IMR-90 (cell line): ENCODE data around the gene TRIM10. TPM values are rescaled to one million over a fixed set of nuclear protein-coding genes. Genes with fewer than 3 reads are reported as not detected.

Source experiments
- ATAC-seq: fragments of 200-7000 bp; cut with Tn5 transposase; 2 replicates; pipeline ENCODE4 v1.9.1; 2020; ENCODE audit warnings: low read depth, mild to moderate bottlenecking, moderate library complexity
- BruUV-seq: library from RNA; stranded (reverse); fragments of 400-500 nt; replicated peaks from 2 replicates; lab custom pipeline; 2021; lab: Mats Ljungman, UMichigan
- CTCF ChIA-PET: fragments of 300-600 bp; formaldehyde crosslinking; extraction: SDS; loops from one replicate; lab custom pipeline; 2021; ENCODE audit warnings: antibody characterized with exemption; lab: Yijun Ruan, JAX
- POLR2A ChIA-PET: fragments of 300-600 bp; sonication (Branson Sonifier 250); formaldehyde crosslinking; loops from one replicate; lab custom pipeline; 2022; ENCODE audit warnings: antibody characterized with exemption; ENCODE audit not compliant: unreplicated experiment; lab: Charles Lee
- DNase-seq: peaks from one replicate; pipeline ENCODE4 v3.0.0; 2013
- H2AFZ ChIP-seq: replicated peaks from 2 replicates; pipeline ENCODE3; 2013; ENCODE audit warnings: low read length, mild to moderate bottlenecking; ENCODE audit not compliant: poor library complexity
- H2AK5ac ChIP-seq: 2 replicates; pipeline ENCODE4 v1.6.1; 2013; ENCODE audit warnings: low read depth, low read length, inconsistent platforms
- H2AK9ac ChIP-seq: replicated peaks from 2 replicates; pipeline ENCODE3; 2013; ENCODE audit warnings: mild to moderate bottlenecking, low read depth, low read length, moderate library complexity; ENCODE audit not compliant: poor library complexity
- H2BK120ac ChIP-seq: 2 replicates; pipeline ENCODE4 v1.6.1; 2013; ENCODE audit warnings: low read depth, low read length, inconsistent platforms
- H2BK15ac ChIP-seq: 3 replicates; pipeline ENCODE4 v1.6.1; 2013; ENCODE audit warnings: low read depth, low read length, inconsistent platforms
- H2BK20ac ChIP-seq: 2 replicates; pipeline ENCODE4 v1.6.1; 2013; ENCODE audit warnings: low read depth, mild to moderate bottlenecking, inconsistent platforms, low read length, moderate library complexity
- H2BK5ac ChIP-seq: 2 replicates; pipeline ENCODE4 v1.6.1; 2013; ENCODE audit warnings: mild to moderate bottlenecking, low read depth, low read length, inconsistent platforms; ENCODE audit not compliant: poor library complexity, severe bottlenecking
- H3K14ac ChIP-seq: replicated peaks from 2 replicates; pipeline ENCODE4 v1.6.1; 2013; ENCODE audit warnings: low read depth, low read length, inconsistent platforms
- H3K18ac ChIP-seq: 2 replicates; pipeline ENCODE4 v1.6.1; 2013; ENCODE audit warnings: low read depth, low read length, control low read depth
- H3K23ac ChIP-seq: 2 replicates; pipeline ENCODE4 v1.6.1; 2013; ENCODE audit warnings: low read depth, low read length, inconsistent platforms
- H3K27ac ChIP-seq: 2 replicates; pipeline ENCODE4 v1.5.1; 2013; ENCODE audit warnings: mild to moderate bottlenecking, control low read depth, low read length; ENCODE audit not compliant: insufficient read depth
- H3K27me3 ChIP-seq: 2 replicates; pipeline ENCODE4 v1.6.1; 2013; ENCODE audit warnings: low read length; ENCODE audit not compliant: control insufficient read depth, insufficient read depth
- H3K36me3 ChIP-seq: 2 replicates; pipeline ENCODE4 v1.6.1; 2013; ENCODE audit warnings: low read length, mixed read lengths; ENCODE audit not compliant: control insufficient read depth, insufficient read depth
- H3K4ac ChIP-seq: 2 replicates; pipeline ENCODE4 v1.6.1; 2013; ENCODE audit warnings: low read depth, low read length, inconsistent platforms
- H3K4me1 ChIP-seq: 2 replicates; pipeline ENCODE4 v1.6.1; 2013; ENCODE audit warnings: low read length, mixed read lengths; ENCODE audit not compliant: control insufficient read depth, insufficient read depth
- H3K4me2 ChIP-seq: 2 replicates; pipeline ENCODE4 v1.6.1; 2013; ENCODE audit warnings: low read depth, mild to moderate bottlenecking, control low read depth, low read length, moderate library complexity
- H3K4me3 ChIP-seq: 2 replicates; pipeline ENCODE4 v1.5.1; 2013; ENCODE audit warnings: low read depth, mild to moderate bottlenecking, control low read depth, low read length, moderate library complexity; ENCODE audit not compliant: insufficient read depth
- H3K56ac ChIP-seq: 2 replicates; pipeline ENCODE4 v1.6.1; 2013; ENCODE audit warnings: low read length, inconsistent platforms; ENCODE audit not compliant: insufficient read depth; ENCODE audit errors: extremely low read depth
- H3K79me1 ChIP-seq, 2 experiments: 2 replicates each; pipeline ENCODE4 v1.6.1; 2013; ENCODE audit warnings: low read length in 2 of 2, inconsistent platforms in 1 of 2, low read depth in 1 of 2
- H3K9ac ChIP-seq: 2 replicates; pipeline ENCODE4 v1.6.1; 2013; ENCODE audit warnings: low read depth, low read length, control low read depth
- H3K9me1 ChIP-seq: 2 replicates; pipeline ENCODE4 v1.6.1; 2013; ENCODE audit warnings: low read length, inconsistent platforms; ENCODE audit not compliant: insufficient read depth
- H3K9me3 ChIP-seq: 2 replicates; pipeline ENCODE4 v1.6.1; 2013; ENCODE audit warnings: low read length; ENCODE audit not compliant: control insufficient read depth, insufficient read depth
- H4K20me1 ChIP-seq: 2 replicates; pipeline ENCODE4 v1.6.1; 2013; ENCODE audit warnings: low read length, inconsistent platforms; ENCODE audit not compliant: insufficient read depth
- H4K5ac ChIP-seq: 2 replicates; pipeline ENCODE4 v1.6.1; 2013; ENCODE audit warnings: mild to moderate bottlenecking, low read depth, low read length, control low read depth
- H4K8ac ChIP-seq, 2 experiments: 2 replicates each; pipeline ENCODE4 v1.6.1; 2013; ENCODE audit warnings: low read depth in 2 of 2, low read length in 2 of 2, control low read depth in 1 of 2, inconsistent platforms in 1 of 2
- H4K91ac ChIP-seq: 2 replicates; pipeline ENCODE4 v1.6.1; 2013; ENCODE audit warnings: low read depth, low read length, inconsistent platforms; ENCODE audit not compliant: insufficient read depth
- BHLHE40 ChIP-seq: fragments of 150-350 bp; IDR thresholded peaks from 2 replicates; pipeline ENCODE4 v1.6.1; 2016; ENCODE audit warnings: mild to moderate bottlenecking, low read depth, low read length
- CEBPB ChIP-seq: IDR thresholded peaks from 2 replicates; pipeline ENCODE4 v1.6.1; 2012; ENCODE audit warnings: low read depth, low read length, improper control_type of control experiment
- CTCF ChIP-seq: conservative IDR thresholded peaks from 2 replicates; pipeline ENCODE4 v1.5.1; 2012; ENCODE audit warnings: mild to moderate bottlenecking, low read depth, low read length, improper control_type of control experiment
- ELK1 ChIP-seq: fragments of 150-350 bp; IDR thresholded peaks from 2 replicates; pipeline ENCODE4 v1.6.1; 2016; ENCODE audit warnings: low read depth, mild to moderate bottlenecking, low read length, moderate library complexity, borderline replicate concordance
- NFE2L2 ChIP-seq: fragments of 150-350 bp; IDR thresholded peaks from 2 replicates; pipeline ENCODE4 v1.6.1; 2016; ENCODE audit warnings: low read depth, mild to moderate bottlenecking, low read length
- RFX5 ChIP-seq: IDR thresholded peaks from 2 replicates; pipeline ENCODE4 v1.8.0; 2012; ENCODE audit warnings: low read depth, mild to moderate bottlenecking, low read length, moderate library complexity
- SMC3 ChIP-seq: fragments of 150-350 bp; IDR thresholded peaks from 2 replicates; pipeline ENCODE4 v1.6.1; 2016; ENCODE audit warnings: low read depth, mild to moderate bottlenecking, antibody characterized with exemption, low read length, moderate library complexity
- WGBS, 2 experiments: methylation state at CpG; one replicate each; pipeline versions ENCODE4 v1.1.5 to v1.1.7; 2013; ENCODE audit warnings: missing lambda C conversion rate in 2 of 2; ENCODE audit not compliant: insufficient read length in 1 of 2; ENCODE audit errors: extremely low coverage in 2 of 2; 5-methylcytosine and 5-hydroxymethylcytosine counted together
- dilution Hi-C: fragments of 300-500 bp; cut with HindIII; formaldehyde crosslinking; loops from one replicate; pipeline ENCODE4 v1.14.3; 2018; ENCODE audit warnings: low sequenced_read_pairs; ENCODE audit not compliant: unreplicated experiment
- in situ Hi-C: fragments of 300-500 bp; cut with MboI; formaldehyde crosslinking; loops from 3 replicates; pipeline ENCODE4 v1.14.3; 2019; ENCODE audit warnings: low sequenced_read_pairs, inconsistent platforms, mixed read lengths
- intact Hi-C: fragments of 100-400 bp; cut with micrococcal nuclease; formaldehyde crosslinking; loops from 2 replicates; pipeline ENCODE4 v1.10.0; 2022
- polyA plus RNA-seq, 3 experiments: library from polyadenylated mRNA; depleted of rRNA; stranded (reverse); fragments of >200 nt; gene quantifications; 2 replicates each; pipeline ENCODE4 v1.2.3, GENCODE V29; 2012; ENCODE audit warnings: low replicate concordance in 1 of 3
- total RNA-seq: library from RNA; depleted of rRNA; stranded (reverse); fragments of >200 nt; gene quantifications from 2 replicates; pipeline ENCODE4 v1.2.3, GENCODE V29; 2012

Gene TRIM10
- total and polyA plus RNA-seq, 2 of the 4 experiments (the other 2 are of a cell fraction) = not detected

GRCh38 chr6:30143780-30144179 lies 17.2 kb downstream of the TRIM10 start:
- ATAC-seq = no peak
- Histone ChIP-seq H2AK5ac (no peak overlapping the region), H3K18ac (no peak overlapping the region)

More at GRCh38 chr6:30143780-30144179, 17.2 kb downstream of the TRIM10 start:
- Histone ChIP-seq H3K27ac (no peak overlapping the region), H3K79me1 (no peaks in the 10 kb centered on the region), H2BK5ac (no peak overlapping the region), H2AFZ (no peak overlapping the region), H3K4me3 (no peak overlapping the region), H3K56ac (no peak overlapping the region), H2AK9ac (no peak overlapping the region), H4K5ac (no peak overlapping the region), H3K9me3 (no peaks in the 10 kb centered on the region), H3K14ac (no peak overlapping the region), H4K20me1 (no peaks in the 10 kb centered on the region), H3K4me1 (no peaks in the 10 kb centered on the region), H3K4ac (no peak overlapping the region), H4K91ac (no peak overlapping the region), H3K36me3 (no peaks in the 10 kb centered on the region), H3K9me1 (no peaks in the 10 kb centered on the region), H2BK15ac (no peak overlapping the region), H2BK120ac (no peak overlapping the region), H3K4me2 (no peak overlapping the region), H3K27me3 (peaks cover 32% of the 10 kb centered on the region), H3K23ac (no peak overlapping the region), H4K8ac (no peak overlapping the region), H2BK20ac (no peak overlapping the region), H3K9ac (no peak overlapping the region)
- in situ Hi-C loops (no loop called here), intact Hi-C loops (no loop called here), dilution Hi-C loops (no loop called here)
- no peak for DNase-seq
- POLR2A ChIA-PET = no interaction called here
- TF ChIP-seq ELK1 (no peak), RFX5 (no peak), CEBPB (no peak), BHLHE40 (no peak), NFE2L2 (no peak), SMC3 (no peak), CTCF (no peak)
- CTCF ChIA-PET = interaction anchor here (4.3 kb wide), 1 partner anchor 13 kb away, joined by 26 read pairs; no protein-coding TSS in a partner anchor
- BruUV-seq = no TSS peak
- 38% methylated on average over 1 of the region's 2 CpGs; no CpG with 5 or more reads in 1 of the 2 experiments for WGBS, 2 experiments
